Aorta (tissue), 5 donors: ENCODE data around the gene RIMS1. TPM values are rescaled to one million over a fixed set of nuclear protein-coding genes. Genes with fewer than 3 reads are reported as not detected.
A peak's percentile ranks its signal among the peaks of the same experiment; 100 is the strongest.

ENCODE experiments used
- ATAC-seq: fragments of 200-7000 bp; cut with Tn5 transposase; one replicate; pipeline ENCODE4 v1.9.1; 2022; ENCODE audit warnings: moderate library complexity; ENCODE audit not compliant: low FRiP score
- DNase-seq, 2 donors: peaks; one replicate each; pipeline ENCODE4 v3.0.0-alpha.2; 2020
- H3K27ac ChIP-seq, 2 donors: one replicate each; pipeline ENCODE4 v1.5.1; 2013; ENCODE audit warnings: low read length in 2 of 2, mild to moderate bottlenecking in 2 of 2, moderate library complexity in 2 of 2, control low read depth in 1 of 2, inconsistent platforms in 1 of 2, low read depth in 1 of 2
- H3K27me3 ChIP-seq, 2 donors: one replicate each; pipeline ENCODE4 v1.6.1; 2013; ENCODE audit warnings: control low read depth in 1 of 2, low read length in 1 of 2, mild to moderate bottlenecking in 1 of 2, moderate library complexity in 1 of 2; ENCODE audit not compliant: insufficient read depth in 2 of 2, control insufficient read depth in 1 of 2
- H3K36me3 ChIP-seq, 2 donors: one replicate each; pipeline ENCODE4 v1.6.1; 2013; ENCODE audit warnings: control low read depth in 1 of 2, low read length in 1 of 2, mild to moderate bottlenecking in 1 of 2; ENCODE audit not compliant: insufficient read depth in 2 of 2, control insufficient read depth in 1 of 2
- H3K4me1 ChIP-seq, 2 donors: one replicate each; pipeline ENCODE4 v1.6.1; 2013; ENCODE audit warnings: low read length in 2 of 2, control low read depth in 1 of 2, mild to moderate bottlenecking in 1 of 2, moderate library complexity in 1 of 2; ENCODE audit not compliant: insufficient read depth in 2 of 2, control insufficient read depth in 1 of 2
- H3K4me3 ChIP-seq, 2 donors: one replicate each; pipeline ENCODE4 v1.5.1; 2013; ENCODE audit warnings: low read length in 2 of 2, control low read depth in 1 of 2, mild to moderate bottlenecking in 1 of 2
- H3K9me3 ChIP-seq: one replicate; pipeline ENCODE4 v1.6.1; 2013; ENCODE audit warnings: mild to moderate bottlenecking, low read length; ENCODE audit not compliant: control insufficient read depth
- WGBS, 2 donors: extraction: QIAGEN DNeasy Blood & Tissue Kit; methylation state at CpG; one replicate each; pipeline ENCODE4 v1.1.7; 2013; 5-methylcytosine and 5-hydroxymethylcytosine counted together
- intact Hi-C, 2 donors: fragments of 100-400 bp; cut with DNase I; formaldehyde crosslinking; loops; one replicate each; pipeline versions ENCODE4 v1.14.2 to v1.15.0; 2022
- polyA plus RNA-seq, 2 donors: library from polyadenylated mRNA; stranded (reverse); fragments of 200-250 nt; gene quantifications; one replicate each; pipeline ENCODE4 v1.2.3, GENCODE V29; 2013
- total RNA-seq, 2 donors: library from RNA; stranded (reverse); fragmentation: NEBNext Ultra II Directional; extraction: Animal tissue kit (Norgen Biotek cat#: 25700); gene quantifications; one replicate each; pipeline ENCODE4 v1.2.1, GENCODE V29; 2021
- donor health status: healthy with polysubstance abuse.
- donor health status: Bipolar disorder and iron deficiency.
- donor health status: DM: no; HTN: no; CAD: no.
- donor health status: DM: no; HTN: no; CAD: no.
- donor health status: DM: yes; HTN: yes; CAD: no.

The RIMS1 gene
- total and polyA plus RNA-seq, 4 donors = under 0.01 to 5.7 (median 4.8) TPM; not detected in 1

DNA sequence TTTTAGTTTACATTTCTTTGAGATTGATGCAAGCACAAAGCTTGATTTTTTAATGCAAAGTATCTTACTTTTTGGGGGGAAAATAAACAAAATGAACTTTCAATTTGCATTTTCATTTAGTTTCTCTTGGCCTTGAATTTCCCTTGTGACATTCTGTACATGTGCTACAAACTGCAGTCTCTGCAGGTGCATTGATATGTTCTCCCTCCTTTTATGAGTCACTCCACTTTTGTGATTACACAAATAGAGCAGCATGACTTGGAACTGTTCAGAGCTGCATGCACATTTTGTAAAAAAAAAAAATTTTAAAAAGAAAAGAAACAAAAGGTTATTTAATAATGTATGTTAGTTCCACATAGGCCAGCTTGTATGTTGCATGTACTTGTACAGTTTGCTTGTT lies 515.5 kb downstream of the RIMS1 start:
- no peaks in the 10 kb centered on the region for H3K27me3 ChIP-seq
- intact Hi-C loops = no loop called here
- H3K9me3 ChIP-seq = no peaks in the 10 kb centered on the region
- H3K27ac ChIP-seq = no peak overlapping the region
- H3K4me1 ChIP-seq = no peaks in the 10 kb centered on the region
- DNase-seq (no peak), ATAC-seq (no peak)
- no peak overlapping the region for H3K4me3 ChIP-seq
- H3K36me3 ChIP-seq = no peaks in the 10 kb centered on the region

DNA sequence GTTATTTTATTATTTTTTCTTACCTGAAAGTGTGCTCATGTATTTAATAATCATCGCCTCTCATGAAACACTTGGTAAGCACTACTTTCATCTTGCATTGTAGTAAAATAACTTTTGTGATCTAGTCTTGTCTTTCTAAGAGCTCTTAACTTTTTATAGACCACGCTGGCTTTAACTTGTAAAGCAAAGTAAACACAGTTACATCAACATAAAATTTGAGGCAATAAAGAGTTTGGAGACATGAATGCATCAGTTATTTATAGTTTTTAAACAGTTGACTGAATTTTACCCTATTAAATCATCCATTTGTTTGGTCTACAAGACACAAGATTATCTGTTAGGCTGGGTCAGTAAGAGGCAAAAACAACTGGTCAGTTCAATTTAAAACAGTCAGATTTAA lies 517.1 kb downstream of the RIMS1 start:
- Histone ChIP-seq H3K4me3 (no peak overlapping the region), H3K4me1 (no peaks in the 10 kb centered on the region), H3K9me3 (no peaks in the 10 kb centered on the region), H3K27me3 (no peaks in the 10 kb centered on the region), H3K36me3 (no peaks in the 10 kb centered on the region), H3K27ac (no peak overlapping the region)
- ATAC-seq = no peak
- 57 to 64% methylated on average over 2 of the region's 2 CpGs for WGBS, 2 donors
- no peak for DNase-seq
- intact Hi-C loops = no loop called here

DNA sequence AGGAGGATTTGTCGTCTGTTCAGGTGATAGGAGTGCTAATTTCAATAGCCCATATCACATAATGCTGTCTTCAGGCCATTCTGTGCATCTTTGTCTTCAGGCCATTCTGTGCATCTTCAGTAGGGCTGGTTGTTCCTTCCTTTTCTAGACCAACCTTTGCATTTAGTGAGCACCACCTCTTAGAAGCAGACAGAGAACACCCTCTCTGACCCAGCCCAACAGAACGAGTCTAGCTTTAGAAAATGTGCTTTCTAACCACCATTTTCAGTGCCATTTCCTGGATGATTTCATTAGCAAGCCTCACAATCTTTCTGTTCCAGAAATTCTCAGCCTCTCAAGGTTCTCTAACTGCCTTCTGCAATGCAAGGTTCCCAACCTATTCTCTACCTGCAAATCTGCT lies 520.2 kb downstream of the RIMS1 start:
- ATAC-seq (no peak), DNase-seq (no peak)
- Histone ChIP-seq H3K36me3 (no peaks in the 10 kb centered on the region), H3K27me3 (no peaks in the 10 kb centered on the region), H3K4me3 (no peak overlapping the region), H3K4me1 (no peaks in the 10 kb centered on the region), H3K27ac (no peak overlapping the region), H3K9me3 (no peaks in the 10 kb centered on the region)
- intact Hi-C loops = no loop called here
- 55 to 59% methylated on average over 2 of the region's 2 CpGs for WGBS, 2 donors

DNA sequence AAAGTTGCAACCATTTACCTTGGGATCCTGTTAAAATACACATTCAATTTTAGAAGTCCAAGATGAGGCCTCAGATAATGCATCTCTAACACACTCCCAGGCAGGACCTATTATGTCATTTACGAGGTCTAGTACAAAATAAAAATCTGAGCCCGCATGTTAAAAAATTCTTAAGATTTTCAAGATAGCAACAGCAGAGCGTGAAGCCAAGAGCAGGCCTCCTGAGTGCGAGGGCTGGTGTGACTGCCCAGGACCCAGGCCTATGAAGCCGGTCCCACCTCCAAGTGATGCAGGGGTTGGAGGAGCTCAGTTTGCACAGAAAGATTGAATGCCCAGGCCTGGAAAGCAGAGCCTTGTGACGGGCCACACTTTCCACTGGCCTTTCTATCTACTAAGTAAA lies 524.4 kb downstream of the RIMS1 start:
- intact Hi-C loops = loop anchor here (5.0 to 10.0 kb wide), 3 partner anchors 204 to 772 kb away; no protein-coding TSS in a partner anchor
- ATAC-seq (no peak), DNase-seq (no peak)
- H3K4me3 ChIP-seq = no peak overlapping the region
- no peaks in the 10 kb centered on the region for H3K4me1 ChIP-seq
- H3K36me3 ChIP-seq = no peaks in the 10 kb centered on the region
- H3K27ac ChIP-seq = no peak overlapping the region
- no peaks in the 10 kb centered on the region for H3K9me3 ChIP-seq
- 43 to 62% methylated on average over 6 of the region's 6 CpGs for WGBS, 2 donors
- no peaks in the 10 kb centered on the region for H3K27me3 ChIP-seq

DNA sequence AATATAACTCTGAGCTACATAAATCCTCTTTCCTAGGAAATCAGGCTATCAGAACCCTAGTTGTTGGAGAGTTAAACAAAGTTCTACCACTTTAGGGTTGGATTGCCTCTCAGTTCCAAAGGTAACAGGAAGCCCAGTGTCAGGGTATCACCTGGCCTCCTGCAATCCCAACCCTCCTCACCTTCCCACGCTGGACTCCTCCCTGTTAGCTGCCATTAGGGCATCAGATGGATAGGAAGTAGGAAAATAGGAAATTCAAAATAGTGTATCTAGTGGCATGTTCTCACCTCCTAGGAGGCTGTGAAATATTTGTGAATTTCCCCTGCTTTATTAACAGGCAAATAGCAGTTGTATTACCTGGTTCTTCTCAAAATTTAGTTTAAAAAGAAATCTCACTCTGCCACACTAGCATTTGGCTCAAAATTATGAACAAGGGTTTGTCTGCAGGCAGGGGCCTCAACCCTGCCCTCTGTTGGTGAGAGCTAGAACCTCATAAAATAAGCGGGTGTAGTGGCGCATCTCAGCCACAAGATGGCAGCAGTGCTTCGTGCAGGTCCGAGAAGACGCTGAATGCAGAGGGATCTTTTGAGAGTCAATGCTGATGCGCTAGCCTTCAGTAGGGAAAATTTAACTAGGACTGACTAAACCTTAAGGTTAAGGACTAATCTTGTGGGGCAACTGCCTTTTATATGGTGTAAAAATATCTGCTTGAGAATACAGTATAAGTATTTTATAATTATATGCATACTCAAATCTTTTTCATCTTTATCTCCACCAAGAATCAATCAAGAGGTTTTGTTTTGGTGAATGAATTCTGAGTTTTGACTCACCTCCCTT lies 525.7 kb downstream of the RIMS1 start:
- WGBS, 2 donors = 8 to 10% methylated on average over 7 of the region's 7 CpGs
- H3K4me3 ChIP-seq = no peak overlapping the region
- H3K27ac ChIP-seq = no peak overlapping the region
- DNase-seq (peak; percentile 54 to 85), ATAC-seq (peak; percentile 92)
- H3K9me3 ChIP-seq = no peaks in the 10 kb centered on the region
- intact Hi-C loops = loop anchor here (1.0 to 10.0 kb wide), 4 partner anchors 203 to 770 kb away; no protein-coding TSS in a partner anchor
- H3K27me3 ChIP-seq = no peaks in the 10 kb centered on the region
- H3K4me1 ChIP-seq = no peaks in the 10 kb centered on the region
- H3K36me3 ChIP-seq = no peaks in the 10 kb centered on the region

DNA sequence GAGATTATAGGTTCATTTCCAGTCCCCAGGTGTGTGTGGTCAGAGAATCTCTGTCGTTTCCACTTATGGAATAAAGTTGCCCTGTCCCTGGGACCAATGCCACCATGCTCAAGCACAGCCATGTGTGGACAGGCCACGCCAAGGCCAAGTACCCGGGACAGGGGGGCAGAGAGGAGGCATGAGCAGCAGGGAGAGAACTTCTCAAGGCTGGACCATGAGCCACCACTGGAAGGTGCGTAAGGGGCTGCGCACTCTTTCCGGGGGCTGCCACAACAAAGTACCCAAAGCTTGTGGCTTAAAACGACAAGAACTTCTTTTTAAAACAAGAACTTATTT lies 526.3 kb downstream of the RIMS1 start:
- Histone ChIP-seq H3K4me3 (no peak overlapping the region), H3K27me3 (no peaks in the 10 kb centered on the region), H3K36me3 (no peaks in the 10 kb centered on the region), H3K27ac (no peak overlapping the region), H3K9me3 (no peaks in the 10 kb centered on the region), H3K4me1 (no peaks in the 10 kb centered on the region)
- 78 to 83% methylated on average over 7 of the region's 7 CpGs for WGBS, 2 donors
- DNase-seq = no peak
- intact Hi-C loops = loop anchor here (1.0 to 10.0 kb wide), 4 partner anchors 202 to 770 kb away; no protein-coding TSS in a partner anchor
- ATAC-seq = no peak

DNA sequence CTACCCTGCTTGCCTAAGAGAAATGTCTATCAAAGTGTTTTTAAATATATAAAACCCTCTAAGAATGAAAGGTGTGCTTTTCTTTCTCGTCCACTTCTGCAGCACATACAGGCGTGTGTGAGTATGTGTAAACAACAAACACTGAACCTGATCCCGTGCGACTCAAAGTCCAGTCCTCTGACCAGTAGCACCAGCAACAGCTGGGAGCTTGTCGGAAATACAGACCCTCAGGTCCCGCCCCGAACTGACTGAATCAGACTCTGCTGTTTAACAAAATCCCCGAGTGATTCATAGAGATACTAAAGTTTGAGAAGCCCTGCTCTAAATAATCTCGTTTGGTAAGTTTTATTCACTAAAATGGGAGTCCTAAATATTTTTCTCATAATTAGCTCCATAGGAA lies 527.5 kb downstream of the RIMS1 start:
- Histone ChIP-seq H3K4me1 (no peaks in the 10 kb centered on the region), H3K27me3 (no peaks in the 10 kb centered on the region), H3K9me3 (no peaks in the 10 kb centered on the region), H3K36me3 (no peaks in the 10 kb centered on the region), H3K4me3 (no peak overlapping the region), H3K27ac (no peak overlapping the region)
- WGBS, 2 donors = 82 to 83% methylated on average over 9 of the region's 9 CpGs
- ATAC-seq (no peak), DNase-seq (no peak)
- intact Hi-C loops = loop anchor here (5.0 to 10.0 kb wide), 3 partner anchors 201 to 768 kb away; no protein-coding TSS in a partner anchor

DNA sequence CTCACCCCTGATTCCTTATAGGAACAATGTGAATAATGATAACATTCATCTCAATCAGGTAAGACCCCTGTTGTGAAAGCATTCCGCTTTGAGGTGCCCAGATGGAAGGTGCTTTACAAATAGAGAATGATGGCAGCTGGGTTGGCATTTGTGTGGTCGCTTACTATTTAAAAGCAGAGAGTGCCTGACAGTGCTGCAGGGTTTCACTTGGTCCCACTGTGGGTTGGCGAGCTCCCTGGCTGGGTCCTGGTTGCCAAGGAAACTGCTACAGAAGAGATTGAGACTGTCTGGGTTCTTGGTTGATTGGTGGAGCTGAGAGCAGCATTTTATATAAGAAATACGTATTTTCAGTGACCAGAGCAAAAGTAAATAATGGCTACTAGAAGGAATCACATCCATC lies 528.3 kb downstream of the RIMS1 start:
- no peaks in the 10 kb centered on the region for H3K9me3 ChIP-seq
- no peaks in the 10 kb centered on the region for H3K27me3 ChIP-seq
- intact Hi-C loops = loop anchor here (5.0 to 10.0 kb wide), 4 partner anchors 200 to 768 kb away; no protein-coding TSS in a partner anchor
- 79 to 83% methylated on average over 4 of the region's 4 CpGs for WGBS, 2 donors
- no peak for DNase-seq
- no peak for ATAC-seq
- no peak overlapping the region for H3K27ac ChIP-seq
- H3K4me1 ChIP-seq = no peaks in the 10 kb centered on the region
- H3K36me3 ChIP-seq = no peaks in the 10 kb centered on the region
- no peak overlapping the region for H3K4me3 ChIP-seq
